ENCODE results near the gene PRKACA.

- no peak for TF ChIP-seq CTCF (IDR thresholded peaks at IDR 0.05)
- TF ChIP-seq POLR2AphosphoS5 (IDR thresholded peaks at IDR 0.05): peak; percentile 35 to 60 (median 59)
Observed at GRCh38 chr19:14118165-14119051, 846 bp upstream of the PRKACA start.
